AG04450 (cell line): ENCODE results near the gene DARS2. TPM values are rescaled to one million over a fixed set of nuclear protein-coding genes. Genes with fewer than 3 reads are reported as not detected.
"Not testable (repeated sequence)": the region's sequence is repeated elsewhere in the genome, so short reads cannot be mapped to it uniquely, and the experiment has no call there.

ENCODE experiments used
- CTCF ChIA-PET: fragments of 300-600, 350-600 bp; formaldehyde crosslinking; extraction: SDS; loops from one replicate; lab custom pipeline; 2022; ENCODE audit warnings: antibody characterized with exemption, inconsistent platforms; lab: Charles Lee
- POLR2A ChIA-PET: fragments of 350-600 bp; formaldehyde crosslinking; extraction: SDS; loops from one replicate; lab custom pipeline; 2021; ENCODE audit warnings: antibody characterized with exemption, inconsistent platforms; lab: Yijun Ruan, JAX
- DNase-seq: peaks from one replicate; pipeline ENCODE4 v3.0.0-alpha.2; 2011; ENCODE audit warnings: low read depth, low spot score
- H3K27ac ChIP-seq: one replicate; pipeline ENCODE4 v1.5.1; 2012; ENCODE audit warnings: low read depth, low read length, control low read depth
- H3K27me3 ChIP-seq: one replicate; pipeline ENCODE4 v1.6.0; 2012; ENCODE audit warnings: low read length; ENCODE audit not compliant: control insufficient read depth, insufficient read depth
- H3K4me3 ChIP-seq: 2 replicates; pipeline ENCODE4 v1.5.1; 2011; ENCODE audit warnings: mild to moderate bottlenecking, low read depth, low read length, control low read depth
- H3K9me3 ChIP-seq: 2 replicates; pipeline ENCODE4 v1.5.1; 2012; ENCODE audit warnings: low read length; ENCODE audit not compliant: control insufficient read depth, insufficient read depth
- polyA plus RNA-seq: library from polyadenylated mRNA; depleted of rRNA; stranded (reverse); fragments of >200 nt; gene quantifications from 2 replicates; pipeline ENCODE4 v1.2.3, GENCODE V29; 2011
- TF ChIP-seq, protein P1 (sequence below): IDR thresholded peaks from 2 replicates; pipeline ENCODE4 v1.5.1; 2011; ENCODE audit warnings: low read depth, low read length, control low read depth, inconsistent platforms

DARS2 gene
- polyA plus RNA-seq, 1 experiment = 25.1 TPM

GRCh38 chr1:173860065-173860464 is 35.6 kb downstream of the DARS2 start:
- POLR2A ChIA-PET = interaction anchor here (1.3 kb wide), 1 partner anchor 11 kb away, joined by 5 read pairs; no protein-coding TSS in a partner anchor
- Histone ChIP-seq H3K4me3 (no peak overlapping the region), H3K9me3 (no peaks in the 10 kb centered on the region), H3K27ac (no peak overlapping the region), H3K27me3 (no peaks in the 10 kb centered on the region)
- CTCF ChIA-PET = interaction anchor here (0.7 kb wide), 1 partner anchor 1115 kb away, joined by 4 read pairs; no protein-coding TSS in a partner anchor
- TF ChIP-seq, protein P1, sequence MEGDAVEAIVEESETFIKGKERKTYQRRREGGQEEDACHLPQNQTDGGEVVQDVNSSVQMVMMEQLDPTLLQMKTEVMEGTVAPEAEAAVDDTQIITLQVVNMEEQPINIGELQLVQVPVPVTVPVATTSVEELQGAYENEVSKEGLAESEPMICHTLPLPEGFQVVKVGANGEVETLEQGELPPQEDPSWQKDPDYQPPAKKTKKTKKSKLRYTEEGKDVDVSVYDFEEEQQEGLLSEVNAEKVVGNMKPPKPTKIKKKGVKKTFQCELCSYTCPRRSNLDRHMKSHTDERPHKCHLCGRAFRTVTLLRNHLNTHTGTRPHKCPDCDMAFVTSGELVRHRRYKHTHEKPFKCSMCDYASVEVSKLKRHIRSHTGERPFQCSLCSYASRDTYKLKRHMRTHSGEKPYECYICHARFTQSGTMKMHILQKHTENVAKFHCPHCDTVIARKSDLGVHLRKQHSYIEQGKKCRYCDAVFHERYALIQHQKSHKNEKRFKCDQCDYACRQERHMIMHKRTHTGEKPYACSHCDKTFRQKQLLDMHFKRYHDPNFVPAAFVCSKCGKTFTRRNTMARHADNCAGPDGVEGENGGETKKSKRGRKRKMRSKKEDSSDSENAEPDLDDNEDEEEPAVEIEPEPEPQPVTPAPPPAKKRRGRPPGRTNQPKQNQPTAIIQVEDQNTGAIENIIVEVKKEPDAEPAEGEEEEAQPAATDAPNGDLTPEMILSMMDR = no peak
- no peak for DNase-seq

- no peak for DNase-seq
- H3K27me3 ChIP-seq = no peaks in the 10 kb centered on the region
- H3K27ac ChIP-seq = no peak overlapping the region
- ChIA-PET POLR2A (interaction anchor here (1.0 to 1.3 kb wide), 2 partner anchors 10 to 12 kb away, joined by 3 to 5 read pairs; no protein-coding TSS in a partner anchor), CTCF (no interaction called here)
- TF ChIP-seq, protein P1 = no peak
- H3K9me3 ChIP-seq = no peaks in the 10 kb centered on the region
- no peak overlapping the region for H3K4me3 ChIP-seq
Measured at GRCh38 chr1:173861731-173862145, 37.3 kb downstream of the DARS2 start.

DNA sequence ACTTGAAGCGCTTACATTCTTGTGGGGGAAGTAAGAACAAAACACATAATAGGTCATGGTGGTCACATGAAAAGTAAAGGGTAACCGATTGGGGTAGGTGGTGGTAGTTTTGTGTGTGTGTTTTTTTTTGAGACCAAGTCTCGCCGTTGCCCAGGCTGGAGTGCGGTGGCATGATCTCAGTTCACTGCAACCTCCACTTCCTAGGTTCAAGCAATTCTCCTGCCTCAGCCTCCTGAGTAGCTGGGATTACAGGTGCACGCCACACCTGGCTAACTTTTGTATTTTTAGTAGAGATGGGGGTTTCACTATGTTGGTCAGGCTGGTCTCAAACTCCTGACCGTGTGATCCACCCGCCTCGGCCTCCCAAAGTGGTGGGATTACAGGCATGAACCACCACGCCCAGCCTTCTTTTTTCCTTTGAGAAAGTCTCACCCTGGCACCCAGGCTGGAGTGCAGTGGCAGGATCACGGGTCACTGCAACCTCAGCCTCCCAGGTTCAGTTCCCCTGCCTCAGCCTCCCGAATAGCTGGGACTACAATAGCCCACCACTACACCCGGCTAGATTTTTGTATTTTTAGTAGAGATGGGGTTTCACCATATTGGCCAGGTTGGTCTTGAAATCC is 37.8 kb downstream of the DARS2 start:
- not testable (repeated sequence) for H3K27me3 ChIP-seq, H3K9me3 ChIP-seq, H3K4me3 ChIP-seq, DNase-seq
- ChIA-PET CTCF (interaction anchor here (0.8 kb wide), 1 partner anchor 442 kb away, joined by 3 read pairs; no protein-coding TSS in a partner anchor), POLR2A (interaction anchor here (2.1 kb wide), 1 partner anchor 10 kb away, joined by 8 read pairs; no protein-coding TSS in a partner anchor)
- peak overlapping the region; percentile 50 for H3K27ac ChIP-seq

DNA sequence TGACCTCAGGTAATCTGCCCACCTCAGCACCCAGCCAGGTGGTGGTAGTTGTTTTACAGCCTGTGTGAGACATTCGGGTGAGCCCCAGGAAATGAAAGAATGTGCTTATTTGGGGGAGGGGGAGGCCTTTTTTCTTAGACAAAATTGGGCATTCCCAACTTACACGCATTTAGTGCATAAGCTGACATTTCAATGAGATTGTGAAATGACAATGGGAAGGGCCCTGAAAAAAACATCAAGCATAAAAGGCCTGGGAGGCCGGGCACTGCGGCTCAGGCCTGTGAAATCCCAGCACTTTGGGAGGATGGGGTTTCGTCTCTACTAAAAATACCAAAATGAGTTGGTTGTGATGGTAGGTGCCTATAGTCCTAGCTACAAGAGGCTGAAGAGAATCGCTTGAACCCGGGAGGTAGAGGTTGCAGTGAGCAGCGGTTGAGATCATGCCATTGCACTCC is 38.3 kb downstream of the DARS2 start:
- Histone ChIP-seq H3K27ac (peak overlapping the region; percentile 50), H3K9me3 (no peaks in the 10 kb centered on the region), H3K27me3 (no peaks in the 10 kb centered on the region), H3K4me3 (no peak overlapping the region)
- DNase-seq = no peak
- TF ChIP-seq, protein P1 = no peak
- ChIA-PET POLR2A (interaction anchor here (2.1 kb wide), 1 partner anchor 11 kb away, joined by 8 read pairs; no protein-coding TSS in a partner anchor), CTCF (interaction anchor here (0.8 kb wide), 1 partner anchor 443 kb away, joined by 3 read pairs; no protein-coding TSS in a partner anchor)

GRCh38 chr1:173863224-173864161 is 39.0 kb downstream of the DARS2 start:
- no peak overlapping the region for H3K4me3 ChIP-seq
- CTCF ChIA-PET = interaction anchor here (0.8 kb wide), 1 partner anchor 443 kb away, joined by 3 read pairs; no protein-coding TSS in a partner anchor
- H3K9me3 ChIP-seq = no peaks in the 10 kb centered on the region
- H3K27ac ChIP-seq = peak overlapping the region; percentile 50
- H3K27me3 ChIP-seq = no peaks in the 10 kb centered on the region
- TF ChIP-seq, protein P1 = no peak
- no peak for DNase-seq
- POLR2A ChIA-PET = interaction anchor here (0.6 to 2.1 kb wide), 2 partner anchors 11 to 38 kb away, joined by 3 to 8 read pairs; no protein-coding TSS in a partner anchor
